ENCODE measurements around the gene CEACAM8.
"Not testable (repeated sequence)": the region's sequence is repeated elsewhere in the genome, so short reads cannot be mapped to it uniquely, and the experiment has no call there.

CEACAM8 gene

GRCh38 chr19:42540071-42540553 is 54.6 kb downstream of the CEACAM8 start:
- no peak for DNase-seq

GRCh38 chr19:42538841-42539709 is 55.6 kb downstream of the CEACAM8 start:
- DNase-seq: no peak

- DNase-seq: not testable (repeated sequence)
Measured at GRCh38 chr19:42535276-42535675, 59.4 kb downstream of the CEACAM8 start.

- no peak for DNase-seq
Measured at GRCh38 chr19:42534391-42534790, 60.3 kb downstream of the CEACAM8 start.

- no peak for DNase-seq
Measured at GRCh38 chr19:42532891-42533290, 61.8 kb downstream of the CEACAM8 start.

- DNase-seq: no peak
Measured at GRCh38 chr19:42531313-42531712, 63.4 kb downstream of the CEACAM8 start.
